NCI-H524 (cell line): ENCODE data around the gene ASPG.

Source experiments
- DNase-seq, 2 experiments: peaks; one replicate each; lab custom pipeline; 2025; lab: John Stamatoyannopoulos, UW

The ASPG gene

GRCh38 chr14:104162495-104162894, 77.0 kb downstream of the ASPG start:
- no peak for DNase-seq

GRCh38 chr14:104163541-104163940, 78.0 kb downstream of the ASPG start:
- no peak for DNase-seq

- no peak for DNase-seq
Measured at GRCh38 chr14:104164041-104164440, 78.5 kb downstream of the ASPG start.

GRCh38 chr14:104164512-104164911, 79.0 kb downstream of the ASPG start:
- DNase-seq = no peak
